ENCODE data around the gene TTYH2.
"Not testable (repeated sequence)": the region's sequence is repeated elsewhere in the genome, so short reads cannot be mapped to it uniquely, and the experiment has no call there.

The TTYH2 gene

GRCh38 chr17:74237321-74237720 is 23.9 kb downstream of the TTYH2 start:
- no peak for DNase-seq (ENCODE audit: low read depth)

- no peak for DNase-seq (ENCODE audit: low read depth)
These were observed 25.8 kb downstream of the TTYH2 start for GRCh38 chr17:74239172-74239571.

DNA sequence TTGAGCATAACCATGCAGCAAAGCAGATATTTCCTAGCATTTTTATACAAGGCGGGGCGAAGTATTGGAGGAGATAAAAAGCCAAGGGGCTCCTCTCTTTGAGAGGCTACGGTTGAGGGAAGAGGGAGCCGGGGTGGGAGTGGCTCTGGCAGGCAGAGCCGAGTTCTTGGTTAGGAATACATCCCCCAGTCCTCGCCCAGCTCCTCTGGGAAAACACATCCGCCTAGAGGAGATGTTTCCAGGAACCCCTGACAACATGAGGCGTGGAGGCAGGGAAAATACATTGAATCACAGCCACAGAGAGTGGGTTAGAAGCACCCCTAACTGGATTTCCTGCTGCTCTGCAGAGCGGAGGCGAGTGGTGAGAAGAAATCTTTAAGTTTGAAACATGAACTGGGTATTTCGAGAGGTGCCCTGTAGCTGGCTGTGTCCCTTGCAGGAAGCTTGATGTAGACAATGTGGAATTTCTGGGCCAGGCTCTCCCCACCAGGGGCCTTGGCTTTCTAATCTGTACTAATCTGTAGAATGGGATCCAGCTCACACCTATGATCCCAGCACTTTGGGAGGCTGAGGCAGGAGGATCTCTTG is 27.3 kb downstream of the TTYH2 start:
- no peak for DNase-seq (ENCODE audit: low read depth)

GRCh38 chr17:74241431-74241830 is 28.1 kb downstream of the TTYH2 start:
- no peak for DNase-seq (ENCODE audit: low read depth)

DNA sequence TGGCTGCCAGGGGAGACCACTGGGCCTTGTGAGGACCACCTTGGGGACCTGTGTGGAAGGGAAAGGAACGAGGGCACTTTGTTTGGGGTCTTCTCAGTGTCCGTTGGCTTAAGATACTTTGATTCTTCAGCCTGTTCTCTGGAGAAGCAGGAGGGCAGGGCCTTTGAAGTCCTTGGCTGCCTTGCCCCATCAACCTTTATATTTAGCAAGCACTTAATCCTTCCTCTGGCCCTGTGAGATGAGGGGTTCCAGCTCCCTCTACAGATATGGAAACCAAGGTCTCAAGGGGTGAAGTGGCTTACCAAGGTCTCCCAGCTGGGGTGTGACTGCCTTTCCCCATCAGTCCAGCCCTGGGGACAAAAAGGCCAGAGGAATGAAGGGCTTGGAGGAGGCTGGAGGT is 28.5 kb downstream of the TTYH2 start:
- DNase-seq (ENCODE audit: low read depth), result no peak

- no peak for DNase-seq (ENCODE audit: low read depth)
These were observed 29.8 kb downstream of the TTYH2 start for GRCh38 chr17:74243013-74243755.

GRCh38 chr17:74244128-74244527 is 30.8 kb downstream of the TTYH2 start:
- DNase-seq (ENCODE audit: low read depth), result no peak

DNA sequence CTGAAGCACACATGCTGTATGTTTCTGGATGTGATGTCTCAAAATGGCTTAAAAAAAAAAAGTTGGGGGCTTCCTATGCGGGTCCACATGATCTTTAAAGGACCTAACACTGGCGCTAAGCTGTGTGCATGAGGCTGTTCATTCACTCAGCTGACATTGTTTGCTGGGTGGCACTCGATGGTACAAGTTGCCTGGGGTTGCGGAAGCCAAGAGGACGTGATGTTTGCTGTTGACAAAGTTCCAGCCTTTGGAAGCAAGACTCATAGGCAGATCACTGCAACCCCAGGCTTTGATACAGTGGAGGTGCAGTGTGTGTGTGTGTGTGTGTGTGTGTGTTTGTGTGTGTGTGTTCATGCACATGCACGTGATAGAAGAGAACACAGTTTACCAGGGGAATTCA is 31.2 kb downstream of the TTYH2 start:
- DNase-seq (ENCODE audit: low read depth), result no peak

DNA sequence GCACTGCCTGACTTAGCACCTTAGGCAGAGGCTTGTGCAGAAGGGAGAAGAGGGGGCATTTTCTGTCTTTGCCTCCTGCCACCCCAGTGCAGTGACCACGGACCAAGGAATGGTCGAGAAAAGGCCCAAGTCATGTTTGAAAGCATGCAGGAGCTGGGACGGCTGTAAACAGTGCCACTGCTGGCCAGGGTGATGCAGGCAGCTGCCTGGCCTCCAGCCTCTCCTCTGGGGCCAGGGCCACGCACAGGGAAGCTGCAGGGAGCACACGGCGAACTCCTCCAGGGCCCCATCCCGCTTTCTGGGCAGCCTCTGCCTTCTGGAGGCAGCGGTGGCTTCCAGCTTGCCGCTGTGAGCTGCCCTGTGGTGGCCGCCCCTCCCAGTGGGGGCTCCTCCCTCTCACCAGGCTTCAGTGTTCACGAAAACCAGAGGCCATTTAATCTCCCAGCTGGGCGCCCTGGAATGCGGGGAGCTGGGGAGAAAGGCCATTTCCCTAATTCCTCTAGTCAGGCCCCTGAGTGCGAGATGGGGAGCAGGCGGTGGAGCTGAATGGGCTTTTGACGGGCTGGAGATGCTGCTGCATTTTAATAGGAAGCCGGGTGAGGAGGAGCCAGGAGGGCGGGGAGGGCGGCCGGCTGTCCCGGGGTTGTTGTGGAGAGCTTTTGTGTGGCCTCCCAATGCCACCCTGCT is 31.9 kb downstream of the TTYH2 start:
- DNase-seq (ENCODE audit: low read depth), result no peak

- no peak for DNase-seq (ENCODE audit: low read depth)
These were observed 32.5 kb downstream of the TTYH2 start for GRCh38 chr17:74245871-74246270.

DNA sequence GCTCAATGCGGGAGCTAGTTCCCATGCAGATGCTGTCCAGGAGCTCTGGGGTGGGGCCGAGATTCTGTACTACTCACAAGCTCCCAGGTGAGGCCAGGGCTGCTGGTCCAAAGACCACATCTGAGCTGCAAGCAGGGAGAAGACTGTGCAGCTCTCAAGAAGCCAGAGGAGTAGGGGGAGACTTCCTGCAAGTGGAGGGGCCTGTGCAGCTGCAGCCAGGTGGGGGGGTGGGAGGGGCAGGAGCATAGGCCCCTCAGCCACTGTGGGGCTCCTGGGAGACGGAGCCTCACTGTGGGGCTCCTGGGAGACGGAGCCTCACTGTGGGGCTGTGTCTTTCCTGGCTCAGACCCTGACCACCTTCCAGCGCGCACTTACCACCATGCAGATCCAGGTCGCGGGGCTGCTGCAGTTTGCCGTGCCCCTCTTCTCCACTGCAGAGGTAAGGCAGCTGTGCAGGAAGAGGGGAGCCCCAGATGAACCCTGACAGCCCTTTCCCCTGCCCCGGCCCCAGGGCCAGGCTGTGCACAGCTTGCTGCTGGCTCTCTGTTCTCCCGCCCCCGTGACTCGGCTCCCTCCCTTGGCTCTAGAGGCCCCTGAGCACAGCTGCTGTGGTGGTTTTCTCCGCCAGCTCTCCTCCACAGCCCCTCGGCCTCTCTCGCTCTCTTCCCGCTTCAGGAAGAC is 36.4 kb downstream of the TTYH2 start:
- DNase-seq (ENCODE audit: low read depth), result no peak

DNA sequence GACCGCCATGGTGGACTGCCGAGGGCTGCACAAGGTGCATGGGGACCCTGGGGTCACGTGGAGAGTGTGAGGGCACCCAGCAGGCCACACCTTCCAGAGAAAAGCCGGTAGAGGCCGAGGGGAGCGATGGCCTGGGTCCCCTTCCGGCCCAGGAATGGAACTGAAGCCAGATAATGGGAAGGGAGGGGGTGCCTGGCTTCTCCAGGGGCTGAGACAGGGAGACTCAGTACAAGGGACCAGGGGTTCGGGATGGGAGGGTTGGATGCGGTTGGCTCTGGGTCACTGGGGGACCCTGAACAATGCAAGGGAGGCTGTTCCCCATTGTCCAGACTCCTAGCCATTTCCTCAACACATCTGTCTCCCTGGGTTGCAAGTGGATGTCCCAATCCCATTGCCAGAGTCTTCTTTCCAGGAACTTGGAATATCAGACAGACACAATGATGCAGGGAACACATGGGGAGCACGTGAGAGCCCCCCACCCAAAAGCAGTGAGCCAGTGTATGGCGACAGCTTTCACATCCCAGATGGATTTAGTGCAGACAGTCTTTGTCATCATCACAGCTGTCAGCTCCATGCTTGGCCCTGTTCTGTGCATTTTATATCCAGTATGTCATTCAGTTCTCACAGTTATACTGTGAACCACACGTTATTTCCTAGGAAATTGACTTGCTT is 37.1 kb downstream of the TTYH2 start:
- DNase-seq (ENCODE audit: low read depth), result no peak

DNA sequence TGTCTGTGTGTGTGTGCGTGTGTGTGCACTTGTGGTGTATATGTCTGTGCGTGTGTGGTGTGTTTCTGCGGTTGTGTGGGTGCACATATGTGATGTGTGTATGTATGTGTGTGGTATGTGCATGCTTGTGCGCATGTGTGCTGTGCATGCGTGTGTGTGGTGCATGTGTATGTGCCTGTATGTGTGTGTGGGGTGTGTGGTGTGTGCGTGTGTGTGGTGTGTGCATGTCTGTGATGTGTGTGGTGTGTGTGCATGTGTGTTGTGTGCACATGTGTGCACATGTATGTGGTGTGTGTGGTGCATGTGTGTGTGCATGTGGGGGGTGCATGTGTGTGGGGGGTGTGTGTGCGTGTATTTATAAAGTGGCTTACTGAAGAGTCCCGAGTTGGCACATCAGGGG is 37.7 kb downstream of the TTYH2 start:
- DNase-seq (ENCODE audit: low read depth), result no peak

- no peak for DNase-seq (ENCODE audit: low read depth)
These were observed 38.2 kb downstream of the TTYH2 start for GRCh38 chr17:74251569-74251968.

DNA sequence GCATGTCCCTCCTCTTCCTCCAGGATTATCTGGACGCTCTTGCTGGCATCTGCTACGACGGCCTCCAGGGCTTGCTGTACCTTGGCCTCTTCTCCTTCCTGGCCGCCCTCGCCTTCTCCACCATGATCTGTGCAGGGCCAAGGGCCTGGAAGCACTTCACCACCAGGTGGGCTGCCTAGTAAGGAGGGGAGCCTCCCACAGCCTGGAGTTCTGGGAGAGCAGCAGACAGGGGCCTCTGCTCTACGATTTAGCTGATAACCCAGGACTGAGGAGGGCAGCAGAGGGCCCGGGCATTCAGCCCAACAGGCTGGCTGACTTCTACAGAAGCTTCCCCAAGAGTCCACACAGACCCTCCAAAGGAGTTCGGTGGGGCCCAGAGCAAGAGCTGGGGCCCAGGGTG is 38.8 kb downstream of the TTYH2 start:
- no peak for DNase-seq (ENCODE audit: low read depth)

- DNase-seq (ENCODE audit: low read depth), result no peak
These were observed 39.7 kb downstream of the TTYH2 start for GRCh38 chr17:74253036-74253435.

- no peak for DNase-seq (ENCODE audit: low read depth)
These were observed 43.9 kb downstream of the TTYH2 start for GRCh38 chr17:74257311-74257710.

DNA sequence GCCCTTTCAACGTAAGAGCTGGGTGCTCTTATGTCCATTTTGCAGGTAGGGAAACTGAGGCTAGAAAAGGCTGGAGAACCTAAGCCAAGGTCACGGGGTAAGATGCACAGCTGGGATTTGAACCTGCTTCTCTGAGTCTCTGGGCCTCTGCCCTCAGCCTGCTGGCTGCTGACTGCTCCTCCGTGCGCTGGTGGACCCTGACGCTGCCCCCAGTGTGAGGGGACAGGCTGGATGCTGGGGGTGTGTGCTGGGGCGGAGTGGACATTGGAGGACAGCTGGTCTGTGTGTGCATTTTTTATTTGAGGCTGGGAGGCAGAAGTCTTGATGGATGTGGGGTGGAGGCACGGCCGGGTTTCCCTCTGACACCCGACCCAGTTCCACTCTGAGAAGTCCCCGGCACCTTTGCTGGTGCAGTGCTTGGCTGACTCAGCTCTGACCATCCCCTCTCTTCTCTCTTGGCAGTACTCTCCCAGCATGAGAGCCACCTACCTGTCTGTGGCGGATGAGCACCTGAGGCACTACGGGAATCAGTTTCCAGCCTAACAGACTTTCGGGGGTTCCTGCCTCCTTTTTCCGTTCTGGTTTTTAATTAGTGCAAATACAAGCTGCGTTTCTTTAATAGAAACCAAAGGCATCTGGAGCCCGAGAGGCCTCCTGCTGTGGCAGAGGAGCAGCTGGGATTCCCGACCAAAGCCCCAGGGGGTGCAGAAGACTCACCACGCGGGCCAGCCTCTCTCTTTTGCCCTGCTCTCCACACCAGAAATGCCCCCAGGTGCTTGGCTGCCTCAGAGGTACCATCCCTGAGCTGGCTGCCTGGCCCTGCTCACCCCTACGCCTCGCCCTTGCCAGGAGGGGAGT is 46.5 kb downstream of the TTYH2 start:
- DNase-seq (ENCODE audit: low read depth), result no peak

GRCh38 chr17:74260525-74260850 is 47.1 kb downstream of the TTYH2 start:
- DNase-seq (ENCODE audit: low read depth), result no peak

DNA sequence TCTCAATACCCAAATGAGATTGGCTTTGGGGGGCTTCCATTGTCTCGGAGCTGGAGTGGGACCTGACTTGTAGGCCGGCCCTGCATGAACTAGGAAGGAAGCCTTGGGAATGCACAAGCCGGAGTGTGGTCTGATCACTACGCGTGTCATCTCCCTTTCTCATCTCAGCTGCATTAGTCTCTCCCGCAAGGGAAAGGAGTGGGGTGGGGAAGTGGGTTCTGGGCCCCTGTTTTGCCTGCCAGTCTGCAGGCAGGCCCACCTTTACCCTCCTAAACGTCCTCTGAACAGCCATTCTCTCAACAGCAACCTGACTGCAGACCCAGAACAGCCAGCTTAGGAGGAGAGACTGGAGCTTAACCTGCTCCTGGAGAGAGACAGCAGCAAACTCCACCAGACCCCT is 49.2 kb downstream of the TTYH2 start:
- DNase-seq (ENCODE audit: low read depth), result no peak

- not testable (repeated sequence) for DNase-seq (ENCODE audit: low read depth)
These were observed 53.7 kb downstream of the TTYH2 start for GRCh38 chr17:74267054-74267453.

- DNase-seq (ENCODE audit: low read depth), result no peak
These were observed 54.2 kb downstream of the TTYH2 start for GRCh38 chr17:74267579-74267978.
